Naive thymus-derived CD4-positive, alpha-beta T cell (primary cell): ENCODE results near the gene MADD. TPM values are rescaled to one million over a fixed set of nuclear protein-coding genes. Genes with fewer than 3 reads are reported as not detected.

ENCODE experiments used
- ATAC-seq: fragments of 150-1000 bp; cut with Tn5 transposase; 2 replicates; pipeline ENCODE4 v1.10.0; 2021; ENCODE audit warnings: mild to moderate bottlenecking, moderate library complexity
- CTCF ChIA-PET: fragments of 350-600 bp; sonication (Branson Sonifier 250); formaldehyde crosslinking; loops from one replicate; lab custom pipeline; 2021; ENCODE audit warnings: antibody characterized with exemption; lab: Charles Lee
- POLR2A ChIA-PET: fragments of 350-600 bp; sonication (Branson Sonifier 250); formaldehyde crosslinking; loops from one replicate; lab custom pipeline; 2021; ENCODE audit warnings: antibody characterized with exemption, inconsistent platforms; lab: Charles Lee
- DNase-seq, 9 donors: peaks; one replicate each; pipeline versions ENCODE4 v3.0.0 to v3.0.0-alpha.2; 2020 to 2022; ENCODE audit warnings: mixed read lengths in 1 of 9
- H3K27ac ChIP-seq: one replicate; pipeline ENCODE4 v1.7.0; 2013; ENCODE audit warnings: mild to moderate bottlenecking, low read depth, low read length, moderate library complexity
- H3K27me3 ChIP-seq, 2 donors: one replicate each; pipeline ENCODE4 v1.7.0; 2013; ENCODE audit warnings: low read length in 2 of 2, mild to moderate bottlenecking in 2 of 2, moderate library complexity in 2 of 2; ENCODE audit not compliant: control insufficient read depth in 2 of 2, insufficient read depth in 2 of 2
- H3K36me3 ChIP-seq, 3 experiments: 1 replicate in 2 of 3; 2 replicates in 1 of 3; pipeline ENCODE4 v1.7.0; 2013; ENCODE audit warnings: low read length in 3 of 3, mild to moderate bottlenecking in 3 of 3, moderate library complexity in 1 of 3; ENCODE audit not compliant: insufficient read depth in 3 of 3, control insufficient read depth in 2 of 3
- H3K4me1 ChIP-seq, 2 donors: one replicate each; pipeline ENCODE4 v1.7.0; 2013; ENCODE audit warnings: low read length in 2 of 2, mild to moderate bottlenecking in 2 of 2, moderate library complexity in 1 of 2; ENCODE audit not compliant: control insufficient read depth in 2 of 2, insufficient read depth in 2 of 2
- H3K4me3 ChIP-seq: 2 replicates; pipeline ENCODE4 v1.7.0; 2013; ENCODE audit warnings: mild to moderate bottlenecking, low read length
- H3K9me3 ChIP-seq, 3 experiments: 1 replicate in 2 of 3; 2 replicates in 1 of 3; pipeline ENCODE4 v1.7.0; 2013; ENCODE audit warnings: low read length in 3 of 3; ENCODE audit not compliant: control insufficient read depth in 2 of 3
- H3K27ac Mint-ChIP-seq, 9 donors: one replicate each; pipeline ENCODE4 v1.8.0; 2020 to 2022; ENCODE audit warnings: mixed read lengths in 9 of 9, mild to moderate bottlenecking in 8 of 9, moderate library complexity in 5 of 9, inconsistent platforms in 2 of 9
- H3K27me3 Mint-ChIP-seq, 5 donors: one replicate each; pipeline ENCODE4 v1.8.0; 2021 to 2022; ENCODE audit warnings: mixed read lengths in 5 of 5, mild to moderate bottlenecking in 1 of 5
- H3K36me3 Mint-ChIP-seq, 5 donors: one replicate each; pipeline ENCODE4 v1.8.0; 2020 to 2022; ENCODE audit warnings: mixed read lengths in 5 of 5, mild to moderate bottlenecking in 3 of 5, inconsistent platforms in 1 of 5
- H3K4me1 Mint-ChIP-seq, 7 donors: one replicate each; pipeline ENCODE4 v1.8.0; 2020 to 2022; ENCODE audit warnings: mixed read lengths in 7 of 7, mild to moderate bottlenecking in 3 of 7, inconsistent platforms in 1 of 7
- H3K4me3 Mint-ChIP-seq, 10 donors: one replicate each; pipeline ENCODE4 v1.8.0; 2020 to 2022; ENCODE audit warnings: mild to moderate bottlenecking in 10 of 10, mixed read lengths in 10 of 10, moderate library complexity in 6 of 10, inconsistent platforms in 2 of 10
- H3K9me3 Mint-ChIP-seq, 11 donors: one replicate each; pipeline ENCODE4 v1.8.0; 2020 to 2022; ENCODE audit warnings: mixed read lengths in 11 of 11, mild to moderate bottlenecking in 4 of 11, inconsistent platforms in 1 of 11, moderate library complexity in 1 of 11
- intact Hi-C, 2 donors: fragments of 100-400 bp; cut with micrococcal nuclease; formaldehyde crosslinking; loops; one replicate each; pipeline ENCODE4 v1.15.1; 2023
- polyA plus RNA-seq, 2 donors: library from polyadenylated mRNA; unstranded; fragments of 300-500 nt; fragmentation: Illumina TruSeq; gene quantifications; one replicate each; pipeline ENCODE4 v1.2.3, GENCODE V29; 2021
- total RNA-seq, 6 experiments: library from RNA in 5 of 6; stranded (reverse) in 5 of 6; gene quantifications; 1 replicate in 5 of 6; 2 replicates in 1 of 6; pipeline ENCODE4 v1.2.3 and lab custom pipeline; 2021 to 2026

MADD gene
- total and polyA plus RNA-seq, 7 experiments from 2014 or later: 18.7 to 150 (median 117) TPM

DNA sequence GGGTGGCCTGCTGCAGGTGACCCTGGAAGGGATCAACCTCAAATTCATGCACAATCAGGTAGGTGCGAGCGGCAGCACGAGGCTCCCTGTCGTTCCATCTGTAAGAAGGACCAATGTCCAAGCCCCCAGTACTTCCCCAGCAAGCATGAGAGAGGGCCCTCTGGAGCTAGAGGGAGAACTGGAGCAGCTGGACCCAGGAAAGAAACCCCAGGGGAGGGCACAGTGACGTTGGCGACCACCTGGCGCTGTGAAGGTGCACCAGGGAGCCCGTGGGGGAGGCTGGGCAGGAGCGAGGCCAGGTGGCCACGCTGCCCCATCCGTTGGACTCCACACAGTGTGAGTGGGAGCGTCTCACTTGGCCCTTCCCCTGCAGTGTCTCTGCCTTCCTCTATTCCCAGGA lies 54.6 kb downstream of the MADD start:
- Histone ChIP-seq H3K9me3 (no peaks in the 10 kb centered on the region), H3K27me3 (no peaks in the 10 kb centered on the region), H3K36me3 (peaks cover 6 to 23% (median 21%) of the 10 kb centered on the region in 3 experiments), H3K4me1 (no peaks in the 10 kb centered on the region), H3K4me3 (no peak overlapping the region), H3K27ac (no peak overlapping the region)
- DNase-seq (no peak), ATAC-seq (no peak)
- H3K4me1 Mint-ChIP-seq: peaks cover 0 to 3% (median 0%) of the 10 kb centered on the region in 7 donors
- POLR2A ChIA-PET: no interaction called here
- H3K27ac Mint-ChIP-seq: peak overlapping the region in 3 of 9 donors; percentile 64 to 86 (median 65)
- no peak overlapping the region for H3K4me3 Mint-ChIP-seq
- CTCF ChIA-PET: no interaction called here
- peaks cover 0 to 1% (median 0%) of the 10 kb centered on the region in 11 donors for H3K9me3 Mint-ChIP-seq
- H3K36me3 Mint-ChIP-seq: peaks cover 11 to 50% (median 20%) of the 10 kb centered on the region in 5 donors
- intact Hi-C loops: no loop called here
- no peaks in the 10 kb centered on the region for H3K27me3 Mint-ChIP-seq

DNA sequence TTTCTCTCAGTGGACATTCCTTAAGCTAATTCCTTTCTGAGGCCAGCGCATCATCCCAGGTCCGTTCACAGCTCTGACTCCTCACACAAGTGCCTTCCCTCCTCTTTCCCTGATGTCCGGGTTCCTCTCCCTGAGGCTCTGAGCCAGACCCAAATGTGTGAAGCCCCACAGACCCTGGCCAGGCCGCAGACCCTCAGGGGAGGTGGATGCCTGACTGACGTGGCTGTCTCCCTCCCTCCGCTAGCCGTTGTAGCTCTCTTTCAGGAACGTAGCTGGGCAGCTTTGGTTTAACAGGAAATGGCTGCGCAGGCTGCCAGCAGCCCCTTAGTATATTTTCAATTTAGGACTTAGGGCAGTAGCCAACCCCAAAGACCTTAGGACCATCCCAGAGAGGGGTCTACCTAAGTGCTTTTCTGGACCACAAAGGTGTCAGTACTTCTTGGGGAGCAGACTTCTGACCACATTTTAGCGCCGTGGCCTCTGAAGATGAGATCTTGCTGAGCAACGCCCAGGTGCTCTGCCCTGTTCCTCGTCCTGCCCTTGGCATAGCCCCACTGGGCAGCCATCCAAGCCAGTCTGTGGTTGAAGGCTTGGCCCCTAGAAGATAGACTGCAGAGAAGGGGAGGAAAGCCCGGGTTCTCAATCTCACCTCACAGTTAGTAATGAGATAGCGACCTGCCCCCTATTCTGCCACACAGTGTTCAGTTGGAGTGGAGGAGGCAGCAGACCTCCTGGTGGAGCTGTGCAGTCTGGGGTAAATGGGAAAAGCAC lies 55.5 kb downstream of the MADD start:
- POLR2A ChIA-PET: interaction anchor here (0.7 kb wide), 2 partner anchors 90 to 138 kb away, joined by 3 read pairs; no protein-coding TSS in a partner anchor
- peaks cover 6 to 23% (median 21%) of the 10 kb centered on the region in 3 experiments for H3K36me3 ChIP-seq
- Mint-ChIP-seq H3K4me3 (no peak overlapping the region), H3K27me3 (no peaks in the 10 kb centered on the region), H3K36me3 (peaks cover 11 to 50% (median 20%) of the 10 kb centered on the region in 5 donors), H3K4me1 (peaks cover 0 to 3% (median 0%) of the 10 kb centered on the region in 7 donors), H3K27ac (peak overlapping the region in 6 of 9 donors; percentile 7 to 86 (median 64)), H3K9me3 (peaks cover 0 to 1% (median 0%) of the 10 kb centered on the region in 11 donors)
- intact Hi-C loops: no loop called here
- H3K9me3 ChIP-seq: no peaks in the 10 kb centered on the region
- H3K4me3 ChIP-seq: no peak overlapping the region
- H3K27me3 ChIP-seq: no peaks in the 10 kb centered on the region
- CTCF ChIA-PET: no interaction called here
- H3K27ac ChIP-seq: peak overlapping the region; percentile 17
- DNase-seq: no peak
- ATAC-seq: no peak
- H3K4me1 ChIP-seq: no peaks in the 10 kb centered on the region

DNA sequence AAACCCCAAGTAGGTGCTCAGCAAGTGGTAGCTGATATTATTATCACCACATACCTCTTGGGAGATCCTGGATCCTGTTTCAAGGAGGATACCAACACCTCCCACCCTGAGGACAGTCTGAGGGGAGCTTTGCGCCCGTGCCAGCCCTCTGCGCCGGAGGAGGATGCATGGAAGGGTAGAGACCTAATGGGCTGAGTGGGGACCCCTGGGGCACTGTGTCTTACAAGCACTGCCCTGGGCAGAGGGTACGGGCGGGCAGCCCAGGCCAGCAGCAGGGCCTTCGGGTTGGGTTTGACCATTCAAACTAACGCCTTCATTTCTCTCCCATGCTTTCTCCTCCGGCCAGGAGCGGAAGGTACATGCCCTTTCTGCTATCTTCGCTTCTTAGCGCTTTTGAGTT lies 56.3 kb downstream of the MADD start:
- no peak for DNase-seq
- no peaks in the 10 kb centered on the region for H3K4me1 ChIP-seq
- H3K4me3 ChIP-seq: no peak overlapping the region
- no peaks in the 10 kb centered on the region for H3K27me3 Mint-ChIP-seq
- H3K4me3 Mint-ChIP-seq: no peak overlapping the region
- POLR2A ChIA-PET: interaction anchor here (0.7 kb wide), 1 partner anchor 139 kb away, joined by 3 read pairs; no protein-coding TSS in a partner anchor
- CTCF ChIA-PET: no interaction called here
- intact Hi-C loops: no loop called here
- no peak overlapping the region for H3K27ac ChIP-seq
- H3K9me3 Mint-ChIP-seq: peaks cover 0 to 1% (median 0%) of the 10 kb centered on the region in 11 donors
- H3K9me3 ChIP-seq: no peaks in the 10 kb centered on the region
- H3K4me1 Mint-ChIP-seq: peaks cover 0 to 3% (median 0%) of the 10 kb centered on the region in 7 donors
- H3K27me3 ChIP-seq: no peaks in the 10 kb centered on the region
- peaks cover 11 to 50% (median 20%) of the 10 kb centered on the region in 5 donors for H3K36me3 Mint-ChIP-seq
- H3K27ac Mint-ChIP-seq: peak overlapping the region in 4 of 9 donors; percentile 14 to 43 (median 23)
- H3K36me3 ChIP-seq: peaks cover 5 to 23% (median 17%) of the 10 kb centered on the region in 3 experiments
- no peak for ATAC-seq

DNA sequence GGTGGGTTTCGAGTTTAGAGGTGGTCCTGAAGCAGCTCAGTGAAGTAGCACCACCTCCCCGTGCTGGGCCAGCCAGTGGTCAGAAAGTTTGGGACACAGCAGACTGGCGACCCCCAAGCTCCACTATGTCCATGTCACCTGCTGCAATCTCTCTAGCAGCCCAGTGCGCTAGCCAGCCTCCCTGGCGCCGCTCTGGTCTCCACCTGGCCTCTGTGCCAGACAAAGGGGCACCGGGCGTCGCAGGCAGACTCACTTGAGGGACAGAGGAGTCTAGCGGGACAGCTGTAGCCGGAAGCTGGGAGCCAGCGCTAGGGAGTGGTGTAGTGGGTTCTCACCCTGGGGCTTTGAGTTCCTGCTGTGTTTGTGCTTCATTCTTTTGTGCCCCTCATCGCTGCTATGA lies 57.1 kb downstream of the MADD start:
- peaks cover 0 to 3% (median 0%) of the 10 kb centered on the region in 7 donors for H3K4me1 Mint-ChIP-seq
- Histone ChIP-seq H3K9me3 (no peaks in the 10 kb centered on the region), H3K27ac (no peak overlapping the region), H3K4me3 (no peak overlapping the region), H3K27me3 (no peaks in the 10 kb centered on the region), H3K4me1 (no peaks in the 10 kb centered on the region), H3K36me3 (peaks cover 0 to 23% (median 9%) of the 10 kb centered on the region in 3 experiments)
- DNase-seq (no peak), ATAC-seq (no peak)
- peaks cover 0 to 1% (median 0%) of the 10 kb centered on the region in 11 donors for H3K9me3 Mint-ChIP-seq
- ChIA-PET POLR2A (no interaction called here), CTCF (no interaction called here)
- H3K36me3 Mint-ChIP-seq: peaks cover 8 to 42% (median 15%) of the 10 kb centered on the region in 5 donors
- no peak overlapping the region for H3K4me3 Mint-ChIP-seq
- intact Hi-C loops: no loop called here
- no peaks in the 10 kb centered on the region for H3K27me3 Mint-ChIP-seq
- peak overlapping the region in 2 of 9 donors; percentile 16 to 30 for H3K27ac Mint-ChIP-seq

DNA sequence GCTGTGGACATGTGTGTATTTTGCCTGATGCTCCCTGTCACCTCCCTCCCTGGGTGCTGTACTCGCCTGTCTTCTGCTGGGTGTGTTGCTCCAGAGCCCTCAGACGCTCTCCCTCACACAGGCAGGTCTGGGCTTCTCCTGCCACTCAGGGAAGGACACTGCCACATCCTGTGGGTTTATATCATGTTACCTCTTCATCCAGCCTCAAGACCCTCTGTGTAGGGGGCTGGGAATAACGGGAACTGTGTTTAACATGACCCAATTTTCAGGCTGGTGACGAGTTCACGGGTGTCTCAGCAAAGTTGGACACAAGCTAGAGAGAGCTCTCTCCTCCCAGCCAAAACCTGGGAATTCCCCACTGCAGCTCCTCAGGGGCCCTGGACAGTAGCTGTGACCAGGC lies 58.0 kb downstream of the MADD start:
- H3K4me3 Mint-ChIP-seq: no peak overlapping the region

DNA sequence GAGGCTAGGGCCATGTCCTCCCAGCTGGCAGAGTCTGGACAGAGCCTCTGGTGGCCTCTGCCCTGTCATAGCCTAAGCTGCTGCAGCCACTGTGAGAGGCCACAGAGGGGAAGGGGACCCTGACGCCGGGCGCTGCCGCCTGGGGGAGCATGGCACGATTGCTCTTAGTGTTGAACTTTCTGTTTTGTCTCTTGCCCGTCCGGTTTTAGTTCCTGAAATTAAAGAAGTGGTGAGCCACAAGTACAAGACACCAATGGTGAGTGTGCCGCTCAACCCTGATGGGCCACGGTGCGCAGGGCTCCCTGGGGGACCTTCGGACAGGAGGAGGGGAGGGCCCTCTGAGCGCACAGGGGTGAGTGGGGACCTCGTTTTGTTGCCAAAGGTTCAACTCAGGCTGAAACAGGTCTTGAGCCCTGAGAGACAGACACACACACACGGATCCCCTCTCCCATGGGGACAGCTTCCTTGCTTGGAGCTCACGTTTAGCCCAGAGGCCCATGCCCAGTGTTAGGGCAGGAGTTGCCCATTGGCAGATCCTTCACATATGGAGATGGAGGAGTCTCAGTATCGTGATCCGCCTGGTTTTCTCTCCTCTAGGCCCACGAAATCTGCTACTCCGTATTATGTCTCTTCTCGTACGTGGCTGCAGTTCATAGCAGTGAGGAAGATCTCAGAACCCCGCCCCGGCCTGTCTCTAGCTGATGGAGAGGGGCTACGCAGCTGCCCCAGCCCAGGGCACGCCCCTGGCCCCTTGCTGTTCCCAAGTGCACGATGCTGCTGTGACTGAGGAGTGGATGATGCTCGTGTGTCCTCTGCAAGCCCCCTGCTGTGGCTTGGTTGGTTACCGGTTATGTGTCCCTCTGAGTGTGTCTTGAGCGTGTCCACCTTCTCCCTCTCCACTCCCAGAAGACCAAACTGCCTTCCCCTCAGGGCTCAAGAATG lies 58.8 kb downstream of the MADD start:
- peaks cover 0 to 3% (median 0%) of the 10 kb centered on the region in 7 donors for H3K4me1 Mint-ChIP-seq
- DNase-seq: no peak
- H3K27ac ChIP-seq: no peak overlapping the region

More for the DNA sequence above, 58.0 kb downstream of the MADD start:
- Mint-ChIP-seq H3K4me1 (peaks cover 0 to 3% (median 0%) of the 10 kb centered on the region in 7 donors), H3K36me3 (peaks cover 8 to 41% (median 15%) of the 10 kb centered on the region in 5 donors), H3K27ac (peak overlapping the region in 3 of 9 donors; percentile 13 to 51 (median 28)), H3K27me3 (no peaks in the 10 kb centered on the region), H3K9me3 (peaks cover 0 to 1% (median 0%) of the 10 kb centered on the region in 11 donors)
- H3K36me3 ChIP-seq: peaks cover 0 to 23% (median 0%) of the 10 kb centered on the region in 3 experiments
- no peak overlapping the region for H3K4me3 ChIP-seq
- no peaks in the 10 kb centered on the region for H3K9me3 ChIP-seq
- CTCF ChIA-PET: no interaction called here
- no peak overlapping the region for H3K27ac ChIP-seq
- no peak for ATAC-seq
- intact Hi-C loops: no loop called here
- DNase-seq: no peak
- no peaks in the 10 kb centered on the region for H3K4me1 ChIP-seq
- no peaks in the 10 kb centered on the region for H3K27me3 ChIP-seq
- POLR2A ChIA-PET: no interaction called here

More for the DNA sequence above, 58.8 kb downstream of the MADD start:
- POLR2A ChIA-PET: no interaction called here
- intact Hi-C loops: no loop called here
- Mint-ChIP-seq H3K36me3 (peaks cover 8 to 37% (median 12%) of the 10 kb centered on the region in 5 donors), H3K27me3 (no peaks in the 10 kb centered on the region), H3K9me3 (peaks cover 0 to 1% (median 0%) of the 10 kb centered on the region in 11 donors), H3K27ac (peak overlapping the region in 5 of 9 donors; percentile 15 to 81 (median 51)), H3K4me3 (no peak overlapping the region)
- peak; percentile 41 for ATAC-seq
- Histone ChIP-seq H3K4me3 (no peak overlapping the region), H3K27me3 (no peaks in the 10 kb centered on the region), H3K9me3 (no peaks in the 10 kb centered on the region), H3K4me1 (no peaks in the 10 kb centered on the region), H3K36me3 (peaks cover 0 to 23% (median 0%) of the 10 kb centered on the region in 3 experiments)
- CTCF ChIA-PET: no interaction called here
